DND-41 (cell line): ENCODE results near the gene PHRF1.

Experiments used
- EZH2 ChIP-seq: IDR thresholded peaks from 3 replicates; pipeline ENCODE4 v1.6.1; 2012; ENCODE audit warnings: borderline replicate concordance, low read depth, mild to moderate bottlenecking, moderate library complexity, low read length, inconsistent platforms; ENCODE audit not compliant: severe bottlenecking
- TF ChIP-seq, protein P1 (sequence below): IDR thresholded peaks from 2 replicates; pipeline ENCODE4 v1.5.1; 2012; ENCODE audit warnings: borderline replicate concordance, low read length, moderate library complexity, mild to moderate bottlenecking; ENCODE audit not compliant: poor library complexity, severe bottlenecking; ENCODE audit errors: extremely low read depth

DNA sequence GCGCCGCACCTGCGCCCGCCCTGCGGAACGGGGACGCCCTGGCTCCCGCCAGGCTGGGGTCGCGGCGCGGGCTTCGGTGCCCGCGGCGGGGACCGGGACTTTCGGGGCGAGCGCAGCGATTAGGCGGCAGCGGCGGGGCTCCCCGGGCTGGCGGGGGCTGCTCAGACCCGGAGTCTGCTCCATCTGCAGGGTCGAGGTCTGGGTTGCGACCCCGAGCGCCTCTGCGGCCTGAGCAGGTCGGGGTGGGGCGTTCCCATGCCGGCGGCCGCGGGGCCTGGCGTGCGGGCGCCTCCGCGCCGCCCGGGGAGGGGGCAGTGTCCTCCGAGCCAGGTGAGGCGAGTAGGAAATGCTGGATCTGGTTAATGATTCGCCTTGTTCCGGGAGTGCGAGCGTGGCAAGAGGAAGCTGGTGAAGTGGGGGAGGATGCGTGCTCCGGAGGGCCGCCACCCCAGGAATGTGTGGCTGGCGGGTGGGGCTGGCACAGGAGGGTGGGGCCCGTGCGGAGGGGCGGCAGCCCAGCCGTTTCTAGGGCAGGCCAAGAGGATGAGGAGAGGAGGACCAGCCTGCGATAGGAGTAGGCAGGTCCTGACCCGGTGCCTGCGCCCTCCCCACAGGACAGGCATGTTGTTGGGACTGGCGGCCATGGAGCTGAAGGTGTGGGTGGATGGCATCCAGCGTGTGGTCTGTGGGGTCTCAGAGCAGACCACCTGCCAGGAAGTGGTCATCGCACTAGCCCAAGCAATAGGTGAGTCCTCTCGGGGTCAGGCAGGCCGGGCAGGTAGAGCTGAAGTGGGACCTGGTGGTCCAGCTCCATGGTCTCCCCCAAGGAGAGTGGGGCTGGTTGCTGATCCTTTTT is 14.9 kb upstream of the PHRF1 start:
- TF ChIP-seq EZH2: no peak
- TF ChIP-seq, protein P1, sequence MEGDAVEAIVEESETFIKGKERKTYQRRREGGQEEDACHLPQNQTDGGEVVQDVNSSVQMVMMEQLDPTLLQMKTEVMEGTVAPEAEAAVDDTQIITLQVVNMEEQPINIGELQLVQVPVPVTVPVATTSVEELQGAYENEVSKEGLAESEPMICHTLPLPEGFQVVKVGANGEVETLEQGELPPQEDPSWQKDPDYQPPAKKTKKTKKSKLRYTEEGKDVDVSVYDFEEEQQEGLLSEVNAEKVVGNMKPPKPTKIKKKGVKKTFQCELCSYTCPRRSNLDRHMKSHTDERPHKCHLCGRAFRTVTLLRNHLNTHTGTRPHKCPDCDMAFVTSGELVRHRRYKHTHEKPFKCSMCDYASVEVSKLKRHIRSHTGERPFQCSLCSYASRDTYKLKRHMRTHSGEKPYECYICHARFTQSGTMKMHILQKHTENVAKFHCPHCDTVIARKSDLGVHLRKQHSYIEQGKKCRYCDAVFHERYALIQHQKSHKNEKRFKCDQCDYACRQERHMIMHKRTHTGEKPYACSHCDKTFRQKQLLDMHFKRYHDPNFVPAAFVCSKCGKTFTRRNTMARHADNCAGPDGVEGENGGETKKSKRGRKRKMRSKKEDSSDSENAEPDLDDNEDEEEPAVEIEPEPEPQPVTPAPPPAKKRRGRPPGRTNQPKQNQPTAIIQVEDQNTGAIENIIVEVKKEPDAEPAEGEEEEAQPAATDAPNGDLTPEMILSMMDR: no peak
